ENCODE results near the gene SEC14L1.
"Not testable (repeated sequence)": the region's sequence is repeated elsewhere in the genome, so short reads cannot be mapped to it uniquely, and the experiment has no call there.

DNA sequence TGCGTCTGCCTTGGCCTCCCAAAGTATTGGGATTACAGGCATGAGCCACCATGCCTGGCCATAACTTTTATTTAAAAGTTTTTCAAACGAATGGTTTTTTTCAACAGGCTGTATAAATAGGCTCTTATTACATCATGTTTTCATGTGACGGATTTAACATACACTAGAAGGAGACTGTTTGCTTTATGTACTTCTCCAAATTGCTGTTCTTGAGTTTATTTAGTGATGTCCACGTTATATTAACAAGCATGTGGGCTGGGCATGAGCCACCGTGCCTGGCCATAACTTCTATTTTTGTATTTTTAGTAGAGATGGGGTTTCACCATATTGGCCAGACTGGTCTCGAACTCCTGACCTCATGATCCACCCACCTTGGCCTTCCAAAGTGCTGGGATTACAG, 17.0 kb downstream of the SEC14L1 start:
- TF ChIP-seq, protein P1, sequence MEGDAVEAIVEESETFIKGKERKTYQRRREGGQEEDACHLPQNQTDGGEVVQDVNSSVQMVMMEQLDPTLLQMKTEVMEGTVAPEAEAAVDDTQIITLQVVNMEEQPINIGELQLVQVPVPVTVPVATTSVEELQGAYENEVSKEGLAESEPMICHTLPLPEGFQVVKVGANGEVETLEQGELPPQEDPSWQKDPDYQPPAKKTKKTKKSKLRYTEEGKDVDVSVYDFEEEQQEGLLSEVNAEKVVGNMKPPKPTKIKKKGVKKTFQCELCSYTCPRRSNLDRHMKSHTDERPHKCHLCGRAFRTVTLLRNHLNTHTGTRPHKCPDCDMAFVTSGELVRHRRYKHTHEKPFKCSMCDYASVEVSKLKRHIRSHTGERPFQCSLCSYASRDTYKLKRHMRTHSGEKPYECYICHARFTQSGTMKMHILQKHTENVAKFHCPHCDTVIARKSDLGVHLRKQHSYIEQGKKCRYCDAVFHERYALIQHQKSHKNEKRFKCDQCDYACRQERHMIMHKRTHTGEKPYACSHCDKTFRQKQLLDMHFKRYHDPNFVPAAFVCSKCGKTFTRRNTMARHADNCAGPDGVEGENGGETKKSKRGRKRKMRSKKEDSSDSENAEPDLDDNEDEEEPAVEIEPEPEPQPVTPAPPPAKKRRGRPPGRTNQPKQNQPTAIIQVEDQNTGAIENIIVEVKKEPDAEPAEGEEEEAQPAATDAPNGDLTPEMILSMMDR (IDR thresholded peaks at IDR 0.05; ENCODE audit: low read length) = not testable (repeated sequence)
- not testable (repeated sequence) for TF ChIP-seq EZH2 (optimal IDR thresholded peaks at IDR 0.05; ENCODE audit: low read depth, low read length)
